Parathyroid adenoma (tissue), 2 donors: ENCODE measurements around the gene CCL17.

Experiments
- H2AFZ ChIP-seq: fragments of 300-600 bp; sonication (generic); one replicate; pipeline ENCODE4 v1.7.0; 2017; ENCODE audit warnings: antibody characterized with exemption, mild to moderate bottlenecking
- H3K27ac ChIP-seq: fragments of 300-600 bp; sonication (generic); one replicate; pipeline ENCODE4 v1.7.0; 2017
- H3K27me3 ChIP-seq: fragments of 300-600 bp; sonication (generic); one replicate; pipeline ENCODE4 v1.7.0; 2017; ENCODE audit warnings: low read length; ENCODE audit not compliant: control insufficient read depth, insufficient read depth
- H3K36me3 ChIP-seq: fragments of 300-600 bp; sonication (generic); one replicate; pipeline ENCODE4 v1.7.0; 2017; ENCODE audit warnings: low read length; ENCODE audit not compliant: control insufficient read depth, insufficient read depth
- H3K4me1 ChIP-seq: fragments of 300-600 bp; sonication (generic); one replicate; pipeline ENCODE4 v1.7.0; 2017; ENCODE audit warnings: control low read depth
- H3K4me2 ChIP-seq: fragments of 300-600 bp; sonication (generic); one replicate; pipeline ENCODE4 v1.7.0; 2017; ENCODE audit warnings: low read length
- H3K4me3 ChIP-seq: fragments of 300-600 bp; sonication (generic); one replicate; pipeline ENCODE4 v1.7.0; 2017; ENCODE audit warnings: low read depth, low read length
- H3K79me2 ChIP-seq: fragments of 300-600 bp; sonication (generic); one replicate; pipeline ENCODE4 v1.7.0; 2017; ENCODE audit warnings: control low read depth
- H3K9ac ChIP-seq: fragments of 300-600 bp; sonication (generic); one replicate; pipeline ENCODE4 v1.7.0; 2017; ENCODE audit warnings: mild to moderate bottlenecking
- H3K9me3 ChIP-seq: fragments of 300-600 bp; sonication (generic); one replicate; pipeline ENCODE4 v1.7.0; 2017; ENCODE audit warnings: low read length; ENCODE audit not compliant: control insufficient read depth
- TF ChIP-seq, protein P1 (sequence below): fragments of 300-600 bp; sonication (generic); IDR thresholded peaks from one replicate; pipeline ENCODE4 v1.7.0; 2017; ENCODE audit warnings: antibody characterized with exemption, mild to moderate bottlenecking
- donor health status: primary hyperparathyroidism.

Gene CCL17

DNA sequence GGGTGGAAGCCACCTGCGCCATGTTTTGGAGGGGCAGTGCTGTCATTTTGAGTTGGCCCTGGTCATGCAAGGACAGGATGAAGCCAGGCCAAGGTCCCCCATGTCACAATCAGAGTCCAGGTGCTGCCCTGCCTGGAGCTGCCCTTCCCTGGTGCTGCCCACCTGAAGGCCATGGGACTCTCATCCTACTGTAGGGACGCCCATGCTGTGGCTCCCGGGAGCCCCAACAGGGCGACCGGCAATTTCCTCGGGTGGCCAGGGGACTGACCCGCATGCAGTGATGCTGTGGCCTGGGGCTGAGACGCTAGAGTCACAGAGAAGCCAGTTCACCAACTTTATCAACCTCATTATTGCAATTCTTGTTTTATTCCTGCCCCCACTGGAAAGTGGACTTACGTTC, 8.0 kb downstream of the CCL17 start:
- peaks cover 7% of the 10 kb centered on the region for H3K4me1 ChIP-seq
- TF ChIP-seq, protein P1, sequence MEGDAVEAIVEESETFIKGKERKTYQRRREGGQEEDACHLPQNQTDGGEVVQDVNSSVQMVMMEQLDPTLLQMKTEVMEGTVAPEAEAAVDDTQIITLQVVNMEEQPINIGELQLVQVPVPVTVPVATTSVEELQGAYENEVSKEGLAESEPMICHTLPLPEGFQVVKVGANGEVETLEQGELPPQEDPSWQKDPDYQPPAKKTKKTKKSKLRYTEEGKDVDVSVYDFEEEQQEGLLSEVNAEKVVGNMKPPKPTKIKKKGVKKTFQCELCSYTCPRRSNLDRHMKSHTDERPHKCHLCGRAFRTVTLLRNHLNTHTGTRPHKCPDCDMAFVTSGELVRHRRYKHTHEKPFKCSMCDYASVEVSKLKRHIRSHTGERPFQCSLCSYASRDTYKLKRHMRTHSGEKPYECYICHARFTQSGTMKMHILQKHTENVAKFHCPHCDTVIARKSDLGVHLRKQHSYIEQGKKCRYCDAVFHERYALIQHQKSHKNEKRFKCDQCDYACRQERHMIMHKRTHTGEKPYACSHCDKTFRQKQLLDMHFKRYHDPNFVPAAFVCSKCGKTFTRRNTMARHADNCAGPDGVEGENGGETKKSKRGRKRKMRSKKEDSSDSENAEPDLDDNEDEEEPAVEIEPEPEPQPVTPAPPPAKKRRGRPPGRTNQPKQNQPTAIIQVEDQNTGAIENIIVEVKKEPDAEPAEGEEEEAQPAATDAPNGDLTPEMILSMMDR, result no peak
- no peaks in the 10 kb centered on the region for H3K9me3 ChIP-seq
- H3K4me2 ChIP-seq, result no peak overlapping the region
- H3K4me3 ChIP-seq, result no peak overlapping the region
- no peaks in the 10 kb centered on the region for H3K79me2 ChIP-seq
- H3K27me3 ChIP-seq, result no peaks in the 10 kb centered on the region
- no peak overlapping the region for H3K9ac ChIP-seq
- no peak overlapping the region for H3K27ac ChIP-seq
- no peaks in the 10 kb centered on the region for H3K36me3 ChIP-seq
- no peak overlapping the region for H2AFZ ChIP-seq

DNA sequence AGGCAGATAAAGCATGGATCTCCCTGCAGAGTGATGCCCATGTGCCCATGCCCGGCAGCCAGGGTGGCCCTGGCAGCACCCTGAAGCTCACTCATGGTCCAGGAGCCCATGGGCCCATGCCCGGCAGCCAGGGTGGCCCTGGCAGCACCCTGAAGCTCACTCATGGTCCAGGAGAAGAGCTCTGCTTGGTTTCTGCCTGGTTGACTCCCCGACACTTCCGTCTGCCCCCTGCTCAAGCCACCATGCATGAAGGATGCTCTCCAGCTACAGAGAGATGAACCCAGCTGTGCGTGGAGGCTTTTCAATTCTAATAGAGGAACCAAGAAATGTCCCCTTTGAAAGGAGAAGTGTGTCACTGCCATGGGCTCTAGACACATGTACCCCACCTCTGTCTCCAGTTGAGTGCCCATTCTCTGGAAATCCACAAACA, 8.7 kb downstream of the CCL17 start:
- Histone ChIP-seq H3K9ac (no peak overlapping the region), H3K79me2 (no peaks in the 10 kb centered on the region), H3K4me1 (peaks cover 12% of the 10 kb centered on the region), H3K36me3 (no peaks in the 10 kb centered on the region), H3K4me3 (no peak overlapping the region), H2AFZ (no peak overlapping the region), H3K27me3 (no peaks in the 10 kb centered on the region), H3K27ac (no peak overlapping the region), H3K4me2 (no peak overlapping the region), H3K9me3 (no peaks in the 10 kb centered on the region)
- TF ChIP-seq, protein P1, result no peak

DNA sequence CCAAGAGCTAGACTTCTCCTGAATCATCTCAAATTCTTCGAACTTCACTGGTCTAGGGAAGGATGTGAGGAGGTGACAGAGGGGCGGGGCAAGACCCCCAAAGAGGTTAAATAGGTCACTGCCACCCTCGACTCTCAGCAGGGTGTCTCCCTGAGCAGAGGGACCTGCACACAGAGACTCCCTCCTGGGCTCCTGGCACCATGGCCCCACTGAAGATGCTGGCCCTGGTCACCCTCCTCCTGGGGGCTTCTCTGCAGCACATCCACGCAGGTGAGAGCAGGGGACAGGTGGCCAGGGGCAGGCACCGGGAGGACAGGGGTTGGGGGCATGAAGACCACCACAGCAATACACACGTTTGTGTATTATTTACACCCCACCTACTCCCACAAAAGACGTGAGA, 9.2 kb downstream of the CCL17 start:
- H3K27me3 ChIP-seq, result no peaks in the 10 kb centered on the region
- no peaks in the 10 kb centered on the region for H3K79me2 ChIP-seq
- H3K4me3 ChIP-seq, result no peak overlapping the region
- TF ChIP-seq, protein P1, result no peak
- no peak overlapping the region for H2AFZ ChIP-seq
- H3K4me1 ChIP-seq, result peaks cover 16% of the 10 kb centered on the region
- H3K9ac ChIP-seq, result no peak overlapping the region
- H3K9me3 ChIP-seq, result no peaks in the 10 kb centered on the region
- H3K27ac ChIP-seq, result no peak overlapping the region
- H3K36me3 ChIP-seq, result no peaks in the 10 kb centered on the region
- H3K4me2 ChIP-seq, result no peak overlapping the region

DNA sequence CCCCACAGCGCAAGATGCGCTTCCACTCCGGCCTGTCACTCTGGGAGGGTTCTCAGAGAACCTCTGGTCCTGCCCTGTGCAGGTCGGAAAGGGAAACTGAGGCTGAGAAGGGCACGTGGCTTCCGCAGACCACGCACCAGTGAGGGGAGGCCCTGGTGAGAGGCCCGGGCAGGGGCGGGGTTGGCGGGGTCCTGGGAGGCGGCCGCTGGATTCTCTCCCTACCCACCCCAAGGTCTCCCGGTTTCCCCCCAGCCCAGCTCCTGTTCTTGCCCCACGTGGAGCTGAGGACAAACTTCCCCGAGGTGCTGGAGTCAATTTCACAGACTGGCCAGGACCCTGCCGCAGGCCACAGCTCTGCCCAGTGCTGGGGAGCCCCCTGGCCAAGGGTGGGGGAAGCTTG, 11.5 kb downstream of the CCL17 start:
- Histone ChIP-seq H3K36me3 (no peaks in the 10 kb centered on the region), H3K9ac (no peak overlapping the region), H3K27ac (no peak overlapping the region), H2AFZ (no peak overlapping the region), H3K4me3 (no peak overlapping the region), H3K79me2 (no peaks in the 10 kb centered on the region), H3K27me3 (no peaks in the 10 kb centered on the region), H3K4me2 (no peak overlapping the region), H3K4me1 (peaks cover 16% of the 10 kb centered on the region), H3K9me3 (no peaks in the 10 kb centered on the region)
- TF ChIP-seq, protein P1, result no peak

DNA sequence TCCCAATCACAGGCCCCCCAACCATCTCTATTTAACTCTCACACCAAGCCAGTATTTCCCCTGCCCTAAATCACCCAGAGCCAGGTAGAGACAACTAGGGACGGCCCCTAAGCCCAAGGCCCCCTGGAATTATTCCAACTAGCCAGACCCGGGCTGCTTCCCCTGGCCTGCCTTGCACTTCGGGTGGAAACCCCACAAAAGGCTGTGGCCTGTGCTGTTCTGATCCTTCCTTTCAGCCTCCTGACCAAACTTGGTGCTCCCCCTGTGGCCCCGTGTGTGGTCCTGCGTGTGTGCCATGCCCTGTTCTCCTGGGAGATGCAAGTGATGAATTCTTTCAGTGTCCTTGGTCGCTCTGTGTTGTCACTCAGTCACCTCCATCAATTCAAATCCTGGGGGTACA, 14.9 kb downstream of the CCL17 start:
- H2AFZ ChIP-seq, result no peak overlapping the region
- no peak overlapping the region for H3K4me3 ChIP-seq
- TF ChIP-seq, protein P1, result no peak
- no peaks in the 10 kb centered on the region for H3K27me3 ChIP-seq
- no peak overlapping the region for H3K4me2 ChIP-seq
- H3K9me3 ChIP-seq, result no peaks in the 10 kb centered on the region
- peaks cover 16% of the 10 kb centered on the region for H3K4me1 ChIP-seq
- no peak overlapping the region for H3K27ac ChIP-seq
- H3K9ac ChIP-seq, result no peak overlapping the region
- H3K79me2 ChIP-seq, result no peaks in the 10 kb centered on the region
- H3K36me3 ChIP-seq, result no peaks in the 10 kb centered on the region
